Measurements from ENCODE around the gene ABLIM2.

ABLIM2 gene

DNA sequence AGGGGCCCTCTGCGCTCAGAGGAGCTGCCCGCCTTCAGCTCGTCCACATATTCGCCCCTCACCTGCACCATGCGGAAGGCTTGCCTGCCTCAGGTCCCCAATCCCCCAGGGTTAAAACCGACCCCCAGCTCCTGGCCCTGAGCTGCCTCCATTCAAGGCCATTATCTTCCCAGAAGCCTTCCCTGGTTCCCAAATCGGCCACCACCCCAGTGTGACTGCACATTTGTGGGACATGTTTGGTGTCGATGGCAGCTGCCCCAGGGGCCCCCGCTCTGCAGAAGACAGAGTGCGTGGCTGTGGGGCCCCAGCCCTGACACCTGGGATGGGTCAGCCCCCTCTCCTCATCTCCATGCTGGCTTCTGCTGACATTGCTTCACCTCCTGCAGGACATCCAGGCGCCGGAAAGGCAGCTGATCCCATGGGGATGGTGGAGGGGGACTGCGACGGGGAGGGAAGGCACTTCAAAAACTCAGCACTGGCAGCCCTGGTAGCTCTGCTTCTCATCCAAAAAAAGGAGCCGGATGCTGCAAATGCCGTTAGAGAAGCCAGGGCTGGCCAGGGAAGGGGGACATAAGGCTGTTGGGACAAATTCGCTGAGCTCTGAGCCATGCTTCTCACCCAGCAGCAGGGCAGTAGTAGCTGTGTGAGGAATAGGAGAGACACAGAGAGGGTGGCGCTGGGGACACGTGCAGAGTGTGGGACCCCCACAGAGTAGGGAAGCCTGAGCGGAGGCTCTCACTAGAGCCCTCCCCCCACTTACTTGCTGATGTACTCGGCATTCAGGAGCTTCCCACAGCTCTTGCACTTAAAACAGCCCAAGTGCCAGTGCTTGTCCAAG, 78.5 kb downstream of the ABLIM2 start:
- 51 to 53% methylated on average over 21 of the region's 21 CpGs for WGBS, 2 experiments
- no peak overlapping the region for H3K4me3 ChIP-seq (ENCODE audit: insufficient read depth, low read depth, low read length)
- H3K9me3 ChIP-seq (ENCODE audit: control insufficient read depth, low read length) = no peaks in the 10 kb centered on the region
- no peak overlapping the region for H3K27ac ChIP-seq (ENCODE audit: insufficient read depth, low read depth, low read length, poor library complexity, severe bottlenecking)
- peaks cover 13% of the 10 kb centered on the region for H3K4me1 ChIP-seq (ENCODE audit: control insufficient read depth, insufficient read depth, low read length)
- no peaks in the 10 kb centered on the region for H3K27me3 ChIP-seq (ENCODE audit: control insufficient read depth, insufficient read depth, low read length, poor library complexity, severe bottlenecking)
- no peaks in the 10 kb centered on the region for H3K36me3 ChIP-seq (ENCODE audit: control insufficient read depth, insufficient read depth, low read length)

DNA sequence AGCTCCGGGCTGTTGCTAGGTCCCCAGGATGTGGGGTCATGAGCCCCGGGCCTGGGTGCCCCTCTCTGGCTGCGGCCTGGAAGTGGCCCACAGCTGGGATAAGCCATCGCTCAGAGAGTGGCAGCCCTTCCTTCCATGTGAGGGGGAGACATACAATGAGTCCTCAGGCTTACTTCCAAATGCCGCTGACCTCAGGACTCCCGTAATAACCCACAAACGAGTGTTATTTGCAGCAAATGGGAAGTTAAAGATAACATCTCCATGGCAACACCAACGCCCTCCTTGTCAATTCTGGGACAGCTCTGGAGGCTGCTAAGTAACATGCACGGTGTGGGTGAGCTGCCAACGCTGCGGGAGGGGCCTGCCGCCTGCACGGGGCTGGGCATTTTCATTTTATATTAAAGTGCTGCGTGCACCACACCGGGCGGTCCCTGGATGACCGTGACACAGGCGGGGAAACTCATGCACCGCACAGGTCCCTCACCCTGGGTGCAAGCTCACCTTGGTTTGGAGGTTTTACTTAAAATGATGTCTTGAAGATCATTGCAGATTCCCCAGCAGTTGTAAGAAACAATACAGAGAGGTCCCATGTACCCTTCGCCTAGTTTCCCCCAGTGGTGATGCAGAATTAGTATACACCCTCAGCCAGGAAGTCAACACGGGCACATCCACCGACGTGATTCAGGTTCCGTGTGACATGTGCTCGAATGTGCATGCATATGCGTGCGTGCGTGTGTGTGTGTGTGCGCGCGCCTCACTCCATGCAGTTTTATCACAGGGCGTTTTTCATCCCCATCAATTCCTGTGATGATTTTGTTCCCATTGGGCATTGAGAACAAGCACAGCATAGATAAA, 79.4 kb downstream of the ABLIM2 start:
- Histone ChIP-seq H3K27me3 (ENCODE audit: control insufficient read depth, insufficient read depth, low read length, poor library complexity, severe bottlenecking) (no peaks in the 10 kb centered on the region), H3K36me3 (ENCODE audit: control insufficient read depth, insufficient read depth, low read length) (no peaks in the 10 kb centered on the region), H3K4me3 (ENCODE audit: insufficient read depth, low read depth, low read length) (no peak overlapping the region), H3K9me3 (ENCODE audit: control insufficient read depth, low read length) (no peaks in the 10 kb centered on the region), H3K4me1 (ENCODE audit: control insufficient read depth, insufficient read depth, low read length) (peaks cover 13% of the 10 kb centered on the region), H3K27ac (ENCODE audit: insufficient read depth, low read depth, low read length, poor library complexity, severe bottlenecking) (no peak overlapping the region)
- 88 to 90% methylated on average over 32 of the region's 32 CpGs for WGBS, 2 experiments

DNA sequence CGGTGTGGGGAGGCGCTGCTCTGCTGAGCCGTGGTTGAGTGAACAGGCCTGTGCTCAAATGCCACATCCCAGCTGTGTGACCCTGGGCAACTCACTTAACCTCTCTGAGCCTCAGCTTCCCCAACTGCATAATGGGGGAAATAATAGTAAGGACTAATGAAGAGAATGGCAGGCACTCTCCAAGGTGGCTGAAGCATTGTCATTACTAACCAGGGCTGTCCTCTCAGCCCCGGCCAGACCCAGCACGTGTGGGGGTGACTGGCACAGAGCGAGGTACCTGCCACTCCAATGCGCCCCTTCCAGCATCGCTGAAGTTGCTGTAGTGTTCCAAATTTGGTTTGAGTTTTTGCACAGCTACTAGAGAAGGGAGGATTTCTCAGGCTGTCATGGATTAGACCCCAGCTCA, 80.0 kb downstream of the ABLIM2 start:
- 94 to 95% methylated on average over 8 of the region's 8 CpGs for WGBS, 2 experiments
- no peaks in the 10 kb centered on the region for H3K27me3 ChIP-seq (ENCODE audit: control insufficient read depth, insufficient read depth, low read length, poor library complexity, severe bottlenecking)

GRCh38 chr4:8078109-8078494, 80.5 kb downstream of the ABLIM2 start:
- H3K27me3 ChIP-seq (ENCODE audit: control insufficient read depth, insufficient read depth, low read length, poor library complexity, severe bottlenecking) = no peaks in the 10 kb centered on the region
- H3K36me3 ChIP-seq (ENCODE audit: control insufficient read depth, insufficient read depth, low read length) = no peaks in the 10 kb centered on the region
- no peak overlapping the region for H3K27ac ChIP-seq (ENCODE audit: insufficient read depth, low read depth, low read length, poor library complexity, severe bottlenecking)
- 92 to 93% methylated on average over 11 of the region's 11 CpGs for WGBS, 2 experiments
- H3K4me1 ChIP-seq (ENCODE audit: control insufficient read depth, insufficient read depth, low read length) = peaks cover 13% of the 10 kb centered on the region
- no peak overlapping the region for H3K4me3 ChIP-seq (ENCODE audit: insufficient read depth, low read depth, low read length)
- H3K9me3 ChIP-seq (ENCODE audit: control insufficient read depth, low read length) = no peaks in the 10 kb centered on the region

More for the DNA sequence above, 80.0 kb downstream of the ABLIM2 start:
- Histone ChIP-seq H3K4me3 (ENCODE audit: insufficient read depth, low read depth, low read length) (no peak overlapping the region), H3K36me3 (ENCODE audit: control insufficient read depth, insufficient read depth, low read length) (no peaks in the 10 kb centered on the region), H3K4me1 (ENCODE audit: control insufficient read depth, insufficient read depth, low read length) (peaks cover 13% of the 10 kb centered on the region), H3K27ac (ENCODE audit: insufficient read depth, low read depth, low read length, poor library complexity, severe bottlenecking) (no peak overlapping the region), H3K9me3 (ENCODE audit: control insufficient read depth, low read length) (no peaks in the 10 kb centered on the region)

DNA sequence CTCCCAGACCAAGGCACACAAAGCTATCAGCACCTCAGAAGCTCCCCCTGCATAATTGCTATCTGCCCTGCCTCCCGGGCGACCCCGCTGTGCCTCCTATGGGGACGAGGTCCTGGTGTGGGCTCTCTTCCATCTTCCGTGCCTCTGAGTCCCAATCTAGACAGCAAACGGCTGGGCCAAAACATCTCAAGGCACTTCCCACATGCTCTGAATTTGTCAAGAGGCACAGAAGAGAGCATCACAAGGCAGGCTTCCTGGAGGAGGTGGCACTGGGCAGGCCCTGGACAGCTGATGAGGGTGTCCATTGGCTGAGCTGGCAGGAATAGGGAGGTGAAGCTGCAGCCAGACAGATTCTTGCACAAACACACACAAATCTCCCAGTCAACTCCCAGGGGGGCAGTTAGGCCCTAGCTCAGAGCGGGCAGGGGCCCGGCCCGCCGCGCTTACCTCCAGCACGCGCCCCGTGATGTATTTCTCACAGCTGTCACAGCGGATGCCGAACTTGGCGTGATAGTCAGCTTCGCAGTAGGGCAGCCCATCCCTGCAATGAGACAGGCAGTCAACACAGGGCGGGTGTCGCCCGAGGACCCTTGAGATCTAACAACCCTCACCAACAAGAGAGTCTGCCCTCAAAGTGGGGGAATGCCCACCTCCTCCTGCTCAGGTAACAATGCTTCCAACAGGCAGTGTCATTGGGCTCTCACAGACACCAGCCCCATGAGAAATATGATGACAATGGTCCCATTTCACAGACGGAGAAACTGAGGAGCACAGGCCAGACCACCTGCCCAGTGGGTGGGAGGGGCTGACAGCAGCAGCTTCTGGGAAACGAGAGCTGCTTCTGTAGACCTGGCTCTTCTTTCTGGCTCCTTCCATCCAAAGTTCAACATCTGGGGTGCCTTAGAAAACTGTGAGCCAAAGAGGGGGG, 81.2 kb downstream of the ABLIM2 start:
- H3K27ac ChIP-seq (ENCODE audit: insufficient read depth, low read depth, low read length, poor library complexity, severe bottlenecking) = no peak overlapping the region
- 91 to 93% methylated on average over 23 of the region's 23 CpGs for WGBS, 2 experiments
- peaks cover 18% of the 10 kb centered on the region for H3K4me1 ChIP-seq (ENCODE audit: control insufficient read depth, insufficient read depth, low read length)
- no peaks in the 10 kb centered on the region for H3K36me3 ChIP-seq (ENCODE audit: control insufficient read depth, insufficient read depth, low read length)
- no peaks in the 10 kb centered on the region for H3K27me3 ChIP-seq (ENCODE audit: control insufficient read depth, insufficient read depth, low read length, poor library complexity, severe bottlenecking)
- no peaks in the 10 kb centered on the region for H3K9me3 ChIP-seq (ENCODE audit: control insufficient read depth, low read length)
- no peak overlapping the region for H3K4me3 ChIP-seq (ENCODE audit: insufficient read depth, low read depth, low read length)

DNA sequence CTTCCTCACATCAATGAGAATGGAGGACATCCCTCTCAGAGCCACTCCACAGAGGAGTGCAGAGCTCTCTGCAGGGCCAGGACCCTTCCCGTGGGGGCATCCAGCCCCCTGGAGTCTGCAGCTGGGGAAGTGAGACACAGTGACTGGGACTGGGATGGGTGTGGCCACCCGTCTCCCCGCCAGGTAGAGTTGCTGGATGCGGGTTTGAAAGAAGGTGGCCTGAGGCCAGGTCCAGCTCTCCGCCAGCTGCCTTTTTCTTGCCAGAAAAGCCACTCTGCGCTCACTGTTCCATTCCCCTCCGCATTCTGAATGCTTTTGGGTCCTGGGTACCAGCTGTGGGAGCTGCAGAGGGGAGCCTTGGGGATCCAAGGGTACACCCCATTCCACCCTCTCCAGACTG, 82.6 kb downstream of the ABLIM2 start:
- Histone ChIP-seq H3K4me3 (ENCODE audit: insufficient read depth, low read depth, low read length) (no peak overlapping the region), H3K27me3 (ENCODE audit: control insufficient read depth, insufficient read depth, low read length, poor library complexity, severe bottlenecking) (no peaks in the 10 kb centered on the region), H3K4me1 (ENCODE audit: control insufficient read depth, insufficient read depth, low read length) (peaks cover 22% of the 10 kb centered on the region), H3K9me3 (ENCODE audit: control insufficient read depth, low read length) (no peaks in the 10 kb centered on the region), H3K27ac (ENCODE audit: insufficient read depth, low read depth, low read length, poor library complexity, severe bottlenecking) (no peak overlapping the region), H3K36me3 (ENCODE audit: control insufficient read depth, insufficient read depth, low read length) (no peaks in the 10 kb centered on the region)
- WGBS, 2 experiments = 81 to 84% methylated on average over 7 of the region's 7 CpGs

GRCh38 chr4:8073206-8073863, 85.3 kb downstream of the ABLIM2 start:
- no peaks in the 10 kb centered on the region for H3K27me3 ChIP-seq (ENCODE audit: control insufficient read depth, insufficient read depth, low read length, poor library complexity, severe bottlenecking)
- 85 to 86% methylated on average over 17 of the region's 17 CpGs for WGBS, 2 experiments

DNA sequence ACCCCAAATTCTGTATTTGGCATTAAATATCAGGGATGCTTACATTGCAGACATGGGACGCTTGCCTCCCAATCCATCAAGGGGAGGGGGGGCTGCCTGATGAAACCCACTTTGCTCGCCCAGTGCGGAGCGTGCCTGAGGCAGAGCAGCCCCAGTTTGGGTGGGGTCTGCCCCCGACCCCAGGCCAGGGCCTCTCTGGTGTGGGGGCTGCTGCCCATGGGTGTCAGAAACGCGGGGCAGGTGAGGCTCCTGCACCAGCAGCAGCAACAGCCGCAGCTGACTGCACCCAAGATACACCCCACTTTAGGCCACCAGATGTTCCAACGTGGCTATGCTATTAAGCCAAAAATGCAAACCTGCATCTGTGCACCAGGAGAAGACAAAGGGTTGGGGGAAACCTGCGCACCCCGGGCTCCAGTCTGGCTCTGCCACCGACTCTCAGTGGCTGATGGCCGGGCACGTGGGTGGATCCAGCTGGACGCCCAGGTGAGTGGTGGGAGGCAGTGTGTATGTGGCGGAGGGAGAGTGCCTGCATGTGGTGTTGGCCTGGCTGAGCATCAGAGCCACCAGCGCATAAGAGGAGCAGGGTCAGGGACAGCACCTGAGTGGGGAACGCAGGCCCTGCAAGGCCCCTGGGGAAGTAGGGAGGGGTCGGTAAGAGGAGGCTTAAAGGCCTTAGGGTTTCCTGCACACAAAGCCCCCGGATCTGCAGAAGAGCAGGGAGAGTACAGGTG, 86.2 kb downstream of the ABLIM2 start:
- H3K4me3 ChIP-seq (ENCODE audit: insufficient read depth, low read depth, low read length) = no peak overlapping the region
- H3K36me3 ChIP-seq (ENCODE audit: control insufficient read depth, insufficient read depth, low read length) = no peaks in the 10 kb centered on the region
- H3K9me3 ChIP-seq (ENCODE audit: control insufficient read depth, low read length) = no peaks in the 10 kb centered on the region
- H3K4me1 ChIP-seq (ENCODE audit: control insufficient read depth, insufficient read depth, low read length) = peaks cover 13% of the 10 kb centered on the region
- WGBS, 2 experiments = 88 to 89% methylated on average over 20 of the region's 20 CpGs
- H3K27ac ChIP-seq (ENCODE audit: insufficient read depth, low read depth, low read length, poor library complexity, severe bottlenecking) = no peak overlapping the region
- no peaks in the 10 kb centered on the region for H3K27me3 ChIP-seq (ENCODE audit: control insufficient read depth, insufficient read depth, low read length, poor library complexity, severe bottlenecking)

More at GRCh38 chr4:8073206-8073863, 85.3 kb downstream of the ABLIM2 start:
- Histone ChIP-seq H3K36me3 (ENCODE audit: control insufficient read depth, insufficient read depth, low read length) (no peaks in the 10 kb centered on the region), H3K27ac (ENCODE audit: insufficient read depth, low read depth, low read length, poor library complexity, severe bottlenecking) (no peak overlapping the region), H3K4me3 (ENCODE audit: insufficient read depth, low read depth, low read length) (no peak overlapping the region), H3K4me1 (ENCODE audit: control insufficient read depth, insufficient read depth, low read length) (peaks cover 13% of the 10 kb centered on the region), H3K9me3 (ENCODE audit: control insufficient read depth, low read length) (no peaks in the 10 kb centered on the region)

- Histone ChIP-seq H3K4me3 (ENCODE audit: insufficient read depth, low read depth, low read length) (no peak overlapping the region), H3K36me3 (ENCODE audit: control insufficient read depth, insufficient read depth, low read length) (no peaks in the 10 kb centered on the region), H3K27me3 (ENCODE audit: control insufficient read depth, insufficient read depth, low read length, poor library complexity, severe bottlenecking) (no peaks in the 10 kb centered on the region), H3K4me1 (ENCODE audit: control insufficient read depth, insufficient read depth, low read length) (peaks cover 13% of the 10 kb centered on the region), H3K9me3 (ENCODE audit: control insufficient read depth, low read length) (no peaks in the 10 kb centered on the region), H3K27ac (ENCODE audit: insufficient read depth, low read depth, low read length, poor library complexity, severe bottlenecking) (no peak overlapping the region)
- 53 to 62% methylated on average over 23 of the region's 23 CpGs for WGBS, 2 experiments
These were observed 86.8 kb downstream of the ABLIM2 start for GRCh38 chr4:8071766-8072165.
